ENCODE results near the gene PWWP2A.
A peak's percentile ranks its signal among the peaks of the same experiment; 100 is the strongest.
"Not testable (repeated sequence)": the region's sequence is repeated elsewhere in the genome, so short reads cannot be mapped to it uniquely, and the experiment has no call there.

The PWWP2A gene

GRCh38 chr5:160119142-160119904 lies at the start of gene PWWP2A:
Gene PWWP2A (minus strand): TSS chr5:160119450. CDS start chr5:160119388, 62 bp downstream.
- DNase-seq (ENCODE audit: low spot score): peak; percentile 100

DNA sequence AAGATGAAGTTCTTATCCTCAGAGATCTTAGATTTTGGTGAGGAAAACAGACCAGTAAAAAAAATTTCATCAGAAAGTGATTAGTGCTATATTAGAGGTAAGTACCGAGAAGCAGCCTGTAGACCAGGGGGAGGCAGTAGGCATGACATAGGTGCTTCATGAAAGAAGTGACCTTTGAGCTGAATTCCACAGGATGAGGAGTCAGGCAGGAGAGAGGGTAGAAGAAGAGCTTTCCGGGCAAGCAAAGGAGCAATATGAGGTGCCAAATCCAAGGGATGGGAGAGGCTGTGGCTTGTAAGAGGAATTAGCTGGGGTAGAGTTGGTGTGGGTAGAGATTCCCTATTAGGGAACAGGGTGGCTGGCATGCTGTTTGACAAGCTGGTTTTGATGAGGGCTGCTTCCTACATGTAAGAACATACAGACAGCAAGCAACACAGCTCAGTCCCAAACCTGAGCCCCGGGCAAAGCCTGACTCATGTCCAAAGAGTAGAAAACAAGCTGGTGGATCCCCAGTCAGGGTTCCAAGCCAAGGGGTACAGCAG lies 48.4 kb upstream of the PWWP2A start:
- no peak for DNase-seq (ENCODE audit: low spot score)

GRCh38 chr5:160166973-160167623 lies 47.8 kb upstream of the PWWP2A start:
- no peak for DNase-seq (ENCODE audit: low spot score)

DNA sequence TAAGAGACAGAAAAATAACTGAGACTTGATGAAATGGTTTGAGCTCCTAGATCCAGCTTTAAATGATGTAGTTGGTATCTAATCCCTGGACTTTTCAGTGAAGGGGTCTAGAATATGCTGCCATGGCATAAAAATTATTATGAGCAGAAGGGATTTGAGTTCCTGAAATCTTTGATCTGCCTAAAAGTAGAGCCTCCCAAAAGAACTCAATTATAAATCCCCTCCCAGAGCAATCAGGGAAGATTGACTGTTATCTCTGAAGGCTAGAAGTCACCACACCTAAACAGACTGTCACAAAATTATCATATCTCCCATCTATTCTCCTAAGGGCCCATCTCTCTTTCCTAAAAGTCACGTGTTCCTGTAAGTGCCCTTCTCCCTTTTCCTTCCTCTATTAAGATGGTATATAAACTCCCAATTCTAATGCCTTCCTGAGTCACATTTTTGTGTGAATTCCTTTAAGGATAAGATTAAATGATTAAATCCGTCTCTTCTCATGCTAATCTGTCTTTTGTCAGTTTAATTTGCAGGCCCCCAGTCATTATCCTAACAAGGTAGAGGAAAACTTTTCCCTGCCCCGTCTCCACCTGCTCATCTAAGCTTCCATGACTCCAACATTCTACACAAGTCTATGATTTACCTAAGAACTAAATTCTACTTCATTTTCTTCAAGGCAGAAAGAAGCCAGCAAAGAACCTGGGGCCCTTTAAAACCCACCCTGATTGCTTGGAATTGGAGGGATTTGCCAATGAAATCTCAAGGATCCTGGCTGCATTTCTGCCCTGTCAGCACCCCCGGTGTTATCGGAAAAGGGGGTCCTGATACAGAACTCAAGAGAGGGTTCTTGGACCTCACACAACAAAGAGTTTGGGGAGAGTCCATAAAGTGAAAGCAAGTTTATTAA lies 47.1 kb upstream of the PWWP2A start:
- DNase-seq (ENCODE audit: low spot score): no peak

DNA sequence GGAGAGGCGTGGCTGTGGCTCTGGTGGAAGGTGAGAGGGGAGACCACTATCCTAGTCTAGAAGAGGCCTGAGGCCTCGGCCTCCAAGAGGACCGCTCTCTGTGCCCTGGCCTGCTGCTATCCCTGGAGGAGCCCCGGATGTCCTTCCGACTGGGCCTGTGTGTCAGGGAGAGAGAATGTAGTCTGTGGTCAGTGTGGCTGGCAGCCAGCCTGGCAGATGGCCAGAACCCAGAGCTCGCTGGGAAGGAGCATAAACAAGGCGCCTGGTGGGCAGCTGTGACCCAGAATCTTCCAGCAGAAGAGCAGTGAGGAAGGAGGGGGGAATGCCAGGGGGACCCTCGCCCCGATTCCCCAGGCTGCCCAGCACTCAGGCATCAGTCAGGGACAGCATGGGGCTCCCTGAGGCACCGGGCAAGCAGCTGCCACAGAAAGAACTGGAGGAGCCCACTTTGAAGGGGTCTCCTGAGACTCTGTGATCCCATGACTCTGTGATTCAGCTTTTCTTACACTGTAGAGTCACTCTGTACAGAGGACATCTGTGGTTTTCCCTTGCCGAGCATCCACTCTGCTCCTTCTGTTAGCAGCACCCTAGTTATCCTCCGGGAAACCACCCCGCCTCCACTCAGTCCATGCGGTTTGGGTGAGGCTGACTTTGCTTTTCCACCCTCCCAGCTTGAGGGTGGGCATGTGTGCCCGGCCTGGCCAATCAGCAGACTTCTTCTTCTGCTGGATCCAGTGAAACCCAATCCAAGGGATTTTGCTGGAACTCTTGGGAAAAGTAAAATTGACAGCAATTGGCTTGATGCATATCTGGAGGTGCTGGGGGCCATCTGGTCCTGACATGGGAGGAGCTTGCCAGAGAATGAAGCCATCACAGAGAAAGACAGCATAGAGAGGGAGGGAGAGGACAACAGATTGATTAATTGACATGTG lies 46.2 kb upstream of the PWWP2A start:
- peak; percentile 95 for DNase-seq (ENCODE audit: low spot score)

DNA sequence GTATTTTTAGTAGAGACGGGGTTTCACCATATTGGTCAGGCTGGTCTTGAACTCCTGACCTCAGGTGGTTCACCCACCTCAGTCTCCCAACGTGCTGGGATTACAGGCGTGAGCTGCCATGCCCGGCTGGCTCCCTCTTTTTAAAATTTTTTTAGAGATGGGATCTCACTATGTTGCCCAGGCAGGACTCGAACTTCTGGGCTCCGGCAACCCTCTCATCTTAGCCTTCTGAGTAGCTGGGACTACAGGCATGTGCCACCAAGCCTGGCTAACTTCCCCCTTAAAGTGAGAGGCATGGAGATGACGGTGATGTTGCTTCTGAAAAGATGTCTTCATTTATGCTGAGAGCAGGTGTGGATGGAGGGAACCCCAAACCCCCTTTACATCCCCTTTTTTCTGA lies 43.7 kb upstream of the PWWP2A start:
- DNase-seq (ENCODE audit: low spot score): no peak

DNA sequence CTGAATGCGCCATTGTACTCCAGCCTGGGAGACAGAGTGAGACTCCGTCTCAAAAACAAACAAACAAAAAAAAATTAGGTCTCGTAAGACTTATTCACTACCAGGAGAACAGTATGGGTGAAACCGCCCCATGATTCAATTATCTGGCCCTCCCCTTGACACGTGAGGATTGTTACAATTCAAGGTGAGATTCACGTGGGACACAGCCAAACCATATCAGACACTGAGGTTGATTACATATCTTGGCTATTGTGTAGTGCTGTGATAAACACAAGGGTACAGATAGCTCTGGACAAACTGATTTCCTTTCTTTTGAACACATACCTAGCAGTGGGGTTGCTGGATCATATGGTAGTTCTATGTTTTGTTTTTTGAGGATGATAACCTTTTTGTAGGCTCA lies 42.4 kb upstream of the PWWP2A start:
- no peak for DNase-seq (ENCODE audit: low spot score)

GRCh38 chr5:160160875-160161274 lies 41.6 kb upstream of the PWWP2A start:
- not testable (repeated sequence) for DNase-seq (ENCODE audit: low spot score)

DNA sequence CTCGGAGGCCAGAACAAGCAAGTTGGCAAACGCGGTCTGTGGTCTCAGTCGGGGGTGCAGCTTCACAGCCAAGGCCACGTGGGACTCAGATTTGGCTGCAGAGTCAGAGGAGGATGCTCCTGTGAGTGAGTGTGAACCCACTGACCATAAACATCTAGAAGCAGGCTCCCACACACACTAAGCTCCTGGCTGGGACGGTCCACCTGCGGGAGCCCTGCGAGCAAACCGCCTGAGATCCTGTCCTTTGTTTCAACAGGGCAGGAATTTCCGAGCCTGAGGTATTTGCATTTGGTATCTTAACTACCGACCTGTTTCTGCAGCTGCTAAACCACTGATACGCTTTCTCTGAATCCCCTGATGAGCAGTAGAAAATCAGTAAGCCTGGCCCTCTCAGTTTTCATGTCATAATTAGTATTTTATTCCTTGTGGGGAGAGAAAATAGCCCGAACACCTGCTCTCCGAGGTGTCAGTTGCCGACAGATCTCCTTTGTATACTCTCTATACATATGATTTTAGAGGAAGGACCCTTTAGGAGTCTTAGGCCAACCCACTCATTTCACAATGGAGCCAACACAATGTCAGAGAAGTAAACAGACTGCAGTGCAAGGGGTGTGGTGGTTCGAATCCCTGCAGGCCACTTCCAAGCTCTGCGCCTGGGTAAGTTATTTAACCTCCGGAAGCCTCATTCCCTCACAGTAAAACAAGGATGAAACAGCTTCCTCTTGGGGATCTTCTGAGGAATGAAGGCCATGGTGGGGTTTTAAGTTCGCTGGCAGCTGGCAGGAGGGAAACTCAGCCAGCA lies 40.9 kb upstream of the PWWP2A start:
- no peak for DNase-seq (ENCODE audit: low spot score)

DNA sequence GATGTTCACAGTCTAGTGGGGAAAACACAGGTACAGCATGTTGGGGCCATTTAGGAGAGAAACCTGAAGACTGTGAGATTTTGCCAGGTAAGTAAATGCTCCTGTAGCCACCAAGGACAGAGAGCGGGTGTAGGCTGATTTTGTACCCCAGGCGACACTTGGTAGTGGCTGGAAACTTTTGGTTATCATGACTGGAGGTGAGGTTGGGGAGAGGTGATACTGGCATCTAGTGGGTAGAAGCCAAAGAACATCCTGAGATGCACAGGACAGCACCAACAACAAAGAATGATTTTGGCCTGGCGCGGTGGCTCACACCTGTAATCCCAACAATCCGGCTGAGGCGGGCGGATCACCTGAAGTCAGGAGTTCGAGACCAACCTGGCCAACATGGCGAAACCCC lies 38.8 kb upstream of the PWWP2A start:
- DNase-seq (ENCODE audit: low spot score): no peak

DNA sequence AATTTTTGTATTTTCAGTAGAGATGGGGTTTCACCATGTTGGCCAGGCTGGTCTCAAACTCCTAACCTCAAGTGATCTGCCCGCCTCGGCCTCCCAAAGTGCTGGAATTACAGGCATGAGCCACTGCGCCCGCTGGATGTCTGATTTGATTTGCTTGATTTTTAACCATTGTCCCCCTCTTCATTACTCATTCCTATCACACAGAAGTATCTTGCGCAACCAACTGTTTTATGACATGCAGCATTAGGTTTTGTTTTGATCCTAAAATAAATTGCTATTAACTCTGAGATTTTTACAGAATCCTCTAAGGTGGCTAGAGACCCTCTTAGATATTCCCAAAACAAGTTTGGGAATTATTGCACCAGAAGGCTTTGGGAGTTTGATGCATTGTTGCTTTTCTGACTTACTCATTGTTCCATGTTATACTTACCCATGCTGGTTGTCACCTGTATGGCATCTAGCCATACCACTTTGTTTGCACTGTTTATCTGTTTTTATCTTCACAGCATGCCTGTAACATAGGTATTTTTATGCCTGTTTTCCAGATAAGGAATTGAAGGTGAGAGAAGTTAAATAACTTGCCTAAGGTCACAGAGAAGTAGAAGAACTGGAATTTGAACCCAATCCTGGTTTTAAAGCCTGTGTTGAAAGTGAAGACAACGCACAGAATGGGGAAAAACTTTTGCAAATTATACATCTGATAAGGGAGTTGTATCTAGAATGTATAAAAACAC lies 35.9 kb upstream of the PWWP2A start:
- no peak for DNase-seq (ENCODE audit: low spot score)

DNA sequence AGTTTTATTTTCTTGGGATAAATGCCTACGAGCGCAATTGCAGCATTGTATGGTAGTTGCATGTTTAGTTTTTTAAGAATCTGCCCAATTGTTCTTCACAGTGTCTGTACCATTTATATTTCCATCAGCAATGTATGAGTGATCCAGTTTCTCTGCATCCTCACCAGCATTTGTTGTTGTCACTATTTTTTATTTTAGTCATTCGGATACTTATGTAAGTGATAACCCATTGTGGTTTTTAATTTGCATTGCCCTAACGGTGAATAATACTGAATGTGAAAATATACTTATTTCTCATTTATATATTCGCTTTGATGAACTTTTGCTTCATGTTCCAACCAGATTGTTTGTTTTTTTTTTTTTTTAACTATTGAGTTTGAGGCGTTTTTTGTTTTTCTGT lies 33.7 kb upstream of the PWWP2A start:
- DNase-seq (ENCODE audit: low spot score): no peak

GRCh38 chr5:160152287-160152686 lies 33.0 kb upstream of the PWWP2A start:
- DNase-seq (ENCODE audit: low spot score): no peak

GRCh38 chr5:160151017-160151416 lies 31.8 kb upstream of the PWWP2A start:
- DNase-seq (ENCODE audit: low spot score): no peak

- DNase-seq (ENCODE audit: low spot score): no peak
These were observed 31.1 kb upstream of the PWWP2A start for GRCh38 chr5:160150381-160150780.

GRCh38 chr5:160144436-160144835 lies 25.2 kb upstream of the PWWP2A start:
- not testable (repeated sequence) for DNase-seq (ENCODE audit: low spot score)

GRCh38 chr5:160134332-160134731 lies 15.1 kb upstream of the PWWP2A start:
- DNase-seq (ENCODE audit: low spot score): no peak

DNA sequence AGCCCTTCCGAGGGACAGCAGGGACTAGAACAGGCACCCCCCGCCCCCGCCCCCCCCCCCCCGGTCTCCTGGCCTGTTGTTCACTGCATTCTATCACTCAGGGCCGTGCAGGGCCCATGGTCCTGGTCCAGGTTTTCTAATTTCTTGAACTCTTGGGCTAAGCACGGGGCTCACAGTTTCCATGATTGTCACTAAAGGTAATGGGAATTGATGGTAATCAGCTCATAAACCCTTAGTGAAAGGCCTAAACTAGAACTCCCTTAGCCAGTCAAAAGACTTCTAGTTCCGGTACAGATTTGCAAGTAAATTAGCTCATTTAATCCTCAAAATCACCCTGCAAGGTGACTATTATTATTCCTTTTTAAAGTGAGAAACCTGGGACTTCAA lies 14.7 kb upstream of the PWWP2A start:
- DNase-seq (ENCODE audit: low spot score): no peak

DNA sequence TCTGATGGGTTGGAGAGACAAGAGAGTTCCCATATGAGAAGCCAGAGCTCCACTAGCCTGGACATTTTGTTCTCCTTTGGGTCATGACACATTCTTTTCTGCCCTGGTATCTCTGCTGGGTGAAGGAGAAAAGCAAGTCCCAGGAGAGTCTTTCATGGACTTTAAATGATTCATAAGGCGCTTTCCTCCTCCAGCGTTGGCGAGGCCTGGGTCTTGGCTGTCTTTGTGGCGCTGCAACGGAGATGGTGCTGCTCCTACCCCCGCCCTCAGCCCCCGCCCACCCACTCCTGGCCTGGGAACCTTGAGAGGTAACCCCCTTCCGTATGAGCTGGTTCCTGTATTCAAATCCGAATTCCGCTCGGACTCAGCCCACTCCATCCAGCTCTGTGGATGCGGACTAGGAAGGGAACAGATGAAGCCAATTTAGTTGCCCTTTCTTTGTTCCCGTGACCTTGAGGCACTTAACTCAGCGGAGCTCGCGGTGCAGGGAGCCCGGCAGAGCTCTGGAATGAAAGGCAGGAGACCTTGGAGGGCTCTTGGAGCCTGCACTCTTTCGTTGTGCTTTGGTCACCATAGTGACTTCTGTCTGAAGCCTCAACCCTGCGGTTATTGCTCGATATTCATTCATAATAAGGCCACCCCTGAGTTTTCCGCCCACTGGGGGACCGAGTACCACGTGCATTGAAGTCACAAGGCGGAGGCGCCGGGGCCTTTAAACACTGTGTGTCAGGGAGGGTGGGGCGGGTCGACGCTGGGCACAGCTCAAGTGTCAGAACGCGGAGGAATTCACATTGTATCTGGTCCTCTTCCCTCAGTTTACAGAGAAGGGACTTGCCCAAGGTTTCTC lies 14.0 kb upstream of the PWWP2A start:
- DNase-seq (ENCODE audit: low spot score): peak; percentile 45
